Measurements from ENCODE around the gene HNRNPA1. TPM values are rescaled to one million over a fixed set of nuclear protein-coding genes. Genes with fewer than 3 reads are reported as not detected.

The HNRNPA1 gene
- total RNA-seq, 1 donor from 2014 or later = 423 TPM

GRCh38 chr12:54298904-54299303, 18.4 kb downstream of the HNRNPA1 start:
- Histone ChIP-seq H3K27ac (replicated peaks) (no peak overlapping the region), H3K36me3 (no peaks in the 10 kb centered on the region), H3K4me1 (peaks cover 9% of the 10 kb centered on the region), H3K9me3 (replicated peaks) (no peaks in the 10 kb centered on the region), H3K27me3 (ENCODE audit: low read depth) (peaks cover 48% of the 10 kb centered on the region), H3K4me3 (no peak overlapping the region)
- intact Hi-C loops (cut with micrococcal nuclease) = no loop called here
- no peak for DNase-seq
- TF ChIP-seq CTCF (IDR thresholded peaks at IDR 0.05; ENCODE audit: borderline replicate concordance) = no peak

- H3K9me3 ChIP-seq (replicated peaks) = no peaks in the 10 kb centered on the region
- peaks cover 17% of the 10 kb centered on the region for H3K4me1 ChIP-seq
- no peak for DNase-seq
- no peak overlapping the region for H3K4me3 ChIP-seq
- no peak for TF ChIP-seq CTCF (IDR thresholded peaks at IDR 0.05; ENCODE audit: borderline replicate concordance)
- no peak overlapping the region for H3K27ac ChIP-seq (replicated peaks)
- intact Hi-C loops (cut with micrococcal nuclease) = no loop called here
- H3K27me3 ChIP-seq (ENCODE audit: low read depth) = peaks cover 56% of the 10 kb centered on the region
- no peaks in the 10 kb centered on the region for H3K36me3 ChIP-seq
These were observed 19.1 kb downstream of the HNRNPA1 start for GRCh38 chr12:54299515-54300224.

- Histone ChIP-seq H3K27ac (replicated peaks) (no peak overlapping the region), H3K4me1 (peaks cover 17% of the 10 kb centered on the region), H3K36me3 (no peaks in the 10 kb centered on the region), H3K4me3 (peak overlapping the region; percentile 48), H3K27me3 (ENCODE audit: low read depth) (peaks cover 57% of the 10 kb centered on the region), H3K9me3 (replicated peaks) (no peaks in the 10 kb centered on the region)
- no peak for TF ChIP-seq CTCF (IDR thresholded peaks at IDR 0.05; ENCODE audit: borderline replicate concordance)
- no peak for DNase-seq
- intact Hi-C loops (cut with micrococcal nuclease) = no loop called here
These were observed 19.8 kb downstream of the HNRNPA1 start for GRCh38 chr12:54300225-54300731.

GRCh38 chr12:54300732-54301427, 20.4 kb downstream of the HNRNPA1 start, which contains the start of gene NFE2:
NFE2 (minus strand) TSS chr12:54301015; CDS start chr12:54295248, 5,767 bp downstream.
- peaks cover 17% of the 10 kb centered on the region for H3K4me1 ChIP-seq
- peak within 1 kb of the TSS; percentile 48 for H3K4me3 ChIP-seq
- intact Hi-C loops (cut with micrococcal nuclease) = no loop called here
- no peak within 1 kb of the TSS for H3K27ac ChIP-seq (replicated peaks)
- TF ChIP-seq CTCF (IDR thresholded peaks at IDR 0.05; ENCODE audit: borderline replicate concordance) = no peak
- H3K27me3 ChIP-seq (ENCODE audit: low read depth) = peaks cover 57% of the 10 kb centered on the region
- H3K9me3 ChIP-seq (replicated peaks) = no peaks in the 10 kb centered on the region
- peak; percentile 37 for DNase-seq
- H3K36me3 ChIP-seq = no peaks in the 10 kb centered on the region

- Histone ChIP-seq H3K36me3 (no peaks in the 10 kb centered on the region), H3K4me3 (no peak overlapping the region), H3K27me3 (ENCODE audit: low read depth) (peaks cover 57% of the 10 kb centered on the region), H3K9me3 (replicated peaks) (no peaks in the 10 kb centered on the region), H3K27ac (replicated peaks) (no peak overlapping the region), H3K4me1 (peaks cover 17% of the 10 kb centered on the region)
- intact Hi-C loops (cut with micrococcal nuclease) = no loop called here
- no peak for DNase-seq
- TF ChIP-seq CTCF (IDR thresholded peaks at IDR 0.05; ENCODE audit: borderline replicate concordance) = no peak
These were observed 21.0 kb downstream of the HNRNPA1 start for GRCh38 chr12:54301428-54302048.
